ENCODE measurements around the gene PEAK1. TPM values are rescaled to one million over a fixed set of nuclear protein-coding genes. Genes with fewer than 3 reads are reported as not detected.

PEAK1 gene
- total RNA-seq, 1 experiment from 2014 or later: 13.8 TPM

DNA sequence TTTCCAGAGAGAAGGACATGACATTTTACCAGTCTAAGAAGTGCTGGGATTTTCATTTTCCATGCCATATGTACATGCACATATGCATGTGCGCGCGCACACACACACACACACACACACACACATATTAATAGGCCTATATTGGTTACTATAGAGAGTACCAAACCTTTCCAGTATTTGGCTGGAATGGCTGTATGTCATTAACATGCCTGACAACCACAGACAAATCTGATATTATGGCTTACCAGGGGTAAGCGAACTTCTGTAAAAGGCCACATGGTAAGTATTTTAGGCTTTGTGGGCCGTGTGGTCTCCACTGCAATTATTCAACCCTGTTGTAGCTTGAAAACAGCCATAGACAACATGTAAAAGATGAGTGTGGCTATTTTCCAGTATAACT is 251.8 kb downstream of the PEAK1 start:
- no peaks in the 10 kb centered on the region for H3K9me3 ChIP-seq (ENCODE audit: low read length)
- H4K20me1 ChIP-seq (ENCODE audit: low read length): no peaks in the 10 kb centered on the region
- H2AFZ ChIP-seq (ENCODE audit: low read length): no peak overlapping the region
- no peak overlapping the region for H3K4me3 ChIP-seq (ENCODE audit: low read length)
- ChIA-PET CTCF (no interaction called here), POLR2A (ENCODE audit: unreplicated experiment) (no interaction called here)
- intact Hi-C loops (cut with micrococcal nuclease): no loop called here
- no peak overlapping the region for H3K27ac ChIP-seq (ENCODE audit: low read length)
- ATAC-seq (no peak), DNase-seq (no peak)
- no peaks in the 10 kb centered on the region for H3K27me3 ChIP-seq (ENCODE audit: low read length)
- no peak overlapping the region for H3K9ac ChIP-seq (ENCODE audit: low read length)
- H3F3A ChIP-seq (ENCODE audit: low read length, unreplicated experiment): no peaks in the 10 kb centered on the region
- TF ChIP-seq, protein P1, sequence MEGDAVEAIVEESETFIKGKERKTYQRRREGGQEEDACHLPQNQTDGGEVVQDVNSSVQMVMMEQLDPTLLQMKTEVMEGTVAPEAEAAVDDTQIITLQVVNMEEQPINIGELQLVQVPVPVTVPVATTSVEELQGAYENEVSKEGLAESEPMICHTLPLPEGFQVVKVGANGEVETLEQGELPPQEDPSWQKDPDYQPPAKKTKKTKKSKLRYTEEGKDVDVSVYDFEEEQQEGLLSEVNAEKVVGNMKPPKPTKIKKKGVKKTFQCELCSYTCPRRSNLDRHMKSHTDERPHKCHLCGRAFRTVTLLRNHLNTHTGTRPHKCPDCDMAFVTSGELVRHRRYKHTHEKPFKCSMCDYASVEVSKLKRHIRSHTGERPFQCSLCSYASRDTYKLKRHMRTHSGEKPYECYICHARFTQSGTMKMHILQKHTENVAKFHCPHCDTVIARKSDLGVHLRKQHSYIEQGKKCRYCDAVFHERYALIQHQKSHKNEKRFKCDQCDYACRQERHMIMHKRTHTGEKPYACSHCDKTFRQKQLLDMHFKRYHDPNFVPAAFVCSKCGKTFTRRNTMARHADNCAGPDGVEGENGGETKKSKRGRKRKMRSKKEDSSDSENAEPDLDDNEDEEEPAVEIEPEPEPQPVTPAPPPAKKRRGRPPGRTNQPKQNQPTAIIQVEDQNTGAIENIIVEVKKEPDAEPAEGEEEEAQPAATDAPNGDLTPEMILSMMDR (conservative IDR thresholded peaks at IDR 0.05; ENCODE audit: low read depth, low read length): no peak
- TF ChIP-seq EZH2phosphoT487 (IDR thresholded peaks at IDR 0.05; ENCODE audit: borderline replicate concordance, low read length) (no peak), EZH2 (IDR thresholded peaks at IDR 0.05; ENCODE audit: low read length, unreplicated experiment) (no peak)
- H3K79me2 ChIP-seq (ENCODE audit: low read length): no peaks in the 10 kb centered on the region
- H3K36me3 ChIP-seq (ENCODE audit: low read depth, low read length): no peaks in the 10 kb centered on the region
- no peak overlapping the region for H3K4me2 ChIP-seq (ENCODE audit: low read length)
- no peaks in the 10 kb centered on the region for H3K4me1 ChIP-seq (ENCODE audit: insufficient read depth, low read length)
- H3K9me2 ChIP-seq (replicated peaks; ENCODE audit: low read length): no peaks in the 10 kb centered on the region
- no TSS peak for BruUV-seq (replicated peaks)

DNA sequence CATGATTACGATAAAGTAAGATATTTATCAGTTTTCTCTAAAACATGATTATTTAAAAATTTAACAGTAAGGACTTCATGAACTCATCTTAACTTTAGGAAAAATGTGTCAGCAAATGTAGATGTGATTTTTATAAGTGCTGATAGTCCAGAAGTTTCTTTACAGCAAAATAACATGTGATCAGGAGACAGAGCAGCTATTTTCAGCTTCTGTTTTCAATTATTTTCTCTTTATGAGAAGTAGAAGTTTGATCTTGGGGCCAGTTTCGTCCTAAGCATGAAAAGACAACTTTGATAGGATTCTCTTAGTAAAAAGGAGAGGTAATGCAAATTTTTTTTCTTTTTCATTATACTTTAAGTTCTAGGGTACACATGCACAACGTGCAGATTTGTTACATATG is 252.5 kb downstream of the PEAK1 start:
- no TSS peak for BruUV-seq (replicated peaks)
- H3K9me2 ChIP-seq (replicated peaks; ENCODE audit: low read length): no peaks in the 10 kb centered on the region
- H3K79me2 ChIP-seq (ENCODE audit: low read length): no peaks in the 10 kb centered on the region
- DNase-seq (no peak), ATAC-seq (no peak)
- H3K27me3 ChIP-seq (ENCODE audit: low read length): no peaks in the 10 kb centered on the region
- H3K4me3 ChIP-seq (ENCODE audit: low read length): no peak overlapping the region
- no peaks in the 10 kb centered on the region for H3K9me3 ChIP-seq (ENCODE audit: low read length)
- TF ChIP-seq, protein P1 (conservative IDR thresholded peaks at IDR 0.05; ENCODE audit: low read depth, low read length): no peak
- no peak for TF ChIP-seq EZH2 (IDR thresholded peaks at IDR 0.05; ENCODE audit: low read length, unreplicated experiment)
- TF ChIP-seq EZH2phosphoT487 (IDR thresholded peaks at IDR 0.05; ENCODE audit: borderline replicate concordance, low read length): no peak
- no peaks in the 10 kb centered on the region for H3K36me3 ChIP-seq (ENCODE audit: low read depth, low read length)
- ChIA-PET CTCF (no interaction called here), POLR2A (ENCODE audit: unreplicated experiment) (no interaction called here)
- H3K27ac ChIP-seq (ENCODE audit: low read length): no peak overlapping the region
- H3F3A ChIP-seq (ENCODE audit: low read length, unreplicated experiment): no peaks in the 10 kb centered on the region
- H3K4me1 ChIP-seq (ENCODE audit: insufficient read depth, low read length): no peaks in the 10 kb centered on the region
- no peak overlapping the region for H3K9ac ChIP-seq (ENCODE audit: low read length)
- intact Hi-C loops (cut with micrococcal nuclease): no loop called here
- no peak overlapping the region for H3K4me2 ChIP-seq (ENCODE audit: low read length)
- no peaks in the 10 kb centered on the region for H4K20me1 ChIP-seq (ENCODE audit: low read length)
- H2AFZ ChIP-seq (ENCODE audit: low read length): no peak overlapping the region

DNA sequence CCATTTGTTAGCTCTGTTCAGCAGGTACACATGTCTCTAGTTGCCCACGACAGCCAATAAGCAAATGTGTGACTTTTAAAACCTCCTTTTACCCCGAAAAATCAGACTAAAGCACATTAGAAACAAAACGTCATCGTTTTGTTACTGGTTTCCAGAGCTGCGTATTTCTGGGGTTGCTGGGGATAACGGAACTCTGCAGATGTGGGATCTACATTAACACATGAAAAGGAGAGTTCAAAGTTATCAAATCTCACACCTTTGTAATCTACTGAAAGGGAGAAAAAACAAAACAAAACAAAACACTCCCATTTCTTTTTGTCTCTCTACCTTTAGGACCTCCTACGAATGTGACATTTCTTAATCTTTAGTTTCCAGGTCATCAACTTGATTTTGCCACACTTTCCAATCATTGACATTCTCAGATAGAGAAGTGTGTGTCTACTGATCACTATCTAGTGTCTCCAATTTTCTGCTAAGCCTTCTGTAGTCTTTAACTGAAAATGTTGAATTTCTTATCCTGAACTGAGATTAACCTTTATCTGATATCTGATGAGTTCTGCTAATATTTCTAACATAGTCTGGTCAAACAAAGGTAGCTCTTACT is 256.0 kb downstream of the PEAK1 start:
- Histone ChIP-seq H3K4me1 (ENCODE audit: insufficient read depth, low read length) (peaks cover 10% of the 10 kb centered on the region), H2AFZ (ENCODE audit: low read length) (no peak overlapping the region), H3K4me2 (ENCODE audit: low read length) (no peak overlapping the region), H4K20me1 (ENCODE audit: low read length) (no peaks in the 10 kb centered on the region), H3K9me2 (replicated peaks; ENCODE audit: low read length) (no peaks in the 10 kb centered on the region), H3K9me3 (ENCODE audit: low read length) (no peaks in the 10 kb centered on the region), H3K4me3 (ENCODE audit: low read length) (no peak overlapping the region), H3K27ac (ENCODE audit: low read length) (no peak overlapping the region), H3K9ac (ENCODE audit: low read length) (no peak overlapping the region), H3F3A (ENCODE audit: low read length, unreplicated experiment) (no peaks in the 10 kb centered on the region), H3K36me3 (ENCODE audit: low read depth, low read length) (no peaks in the 10 kb centered on the region), H3K27me3 (ENCODE audit: low read length) (no peaks in the 10 kb centered on the region), H3K79me2 (ENCODE audit: low read length) (no peaks in the 10 kb centered on the region)
- DNase-seq: no peak
- ChIA-PET POLR2A (ENCODE audit: unreplicated experiment) (no interaction called here), CTCF (no interaction called here)
- intact Hi-C loops (cut with micrococcal nuclease): loop anchor here (1.0 kb wide), 1 partner anchor 8 kb away; no protein-coding TSS in a partner anchor
- no TSS peak for BruUV-seq (replicated peaks)
- TF ChIP-seq EZH2phosphoT487 (IDR thresholded peaks at IDR 0.05; ENCODE audit: borderline replicate concordance, low read length) (no peak), EZH2 (IDR thresholded peaks at IDR 0.05; ENCODE audit: low read length, unreplicated experiment) (no peak)
- TF ChIP-seq, protein P1 (conservative IDR thresholded peaks at IDR 0.05; ENCODE audit: low read depth, low read length): no peak
- no peak for ATAC-seq

Measured in PC-3 (cell line).